UCSD-AML1 (cell line): ENCODE measurements around the gene PDE10A.

Experiments
- DNase-seq: peaks from one replicate; lab custom pipeline; 2025; ENCODE audit not compliant: unreplicated experiment; lab: John Stamatoyannopoulos, UW

The PDE10A gene

GRCh38 chr6:165678904-165679303 lies 15.9 kb upstream of the PDE10A start:
- DNase-seq: no peak

DNA sequence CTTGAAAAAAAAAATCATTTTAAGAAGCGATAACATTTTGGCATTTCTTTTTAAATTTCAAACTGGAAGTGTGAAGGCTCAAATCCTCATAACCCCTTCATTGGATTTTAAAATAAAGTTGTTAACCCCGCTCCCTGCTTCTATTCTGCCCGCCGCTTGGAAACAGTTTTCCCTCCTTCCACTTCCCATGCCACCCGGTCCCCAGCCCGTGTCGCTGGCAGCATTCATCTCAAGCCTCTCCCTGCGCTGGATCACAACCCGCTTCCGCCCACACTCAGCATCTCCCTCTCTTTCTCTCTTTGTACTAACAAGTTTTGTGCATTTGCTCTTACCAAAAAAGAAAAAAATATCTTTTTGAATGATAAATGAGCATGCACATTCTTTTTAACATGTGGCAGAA lies 15.4 kb upstream of the PDE10A start:
- no peak for DNase-seq

GRCh38 chr6:165677091-165677490 lies 14.1 kb upstream of the PDE10A start:
- DNase-seq: no peak

- DNase-seq: no peak
Measured at GRCh38 chr6:165676435-165677068, 13.5 kb upstream of the PDE10A start.

DNA sequence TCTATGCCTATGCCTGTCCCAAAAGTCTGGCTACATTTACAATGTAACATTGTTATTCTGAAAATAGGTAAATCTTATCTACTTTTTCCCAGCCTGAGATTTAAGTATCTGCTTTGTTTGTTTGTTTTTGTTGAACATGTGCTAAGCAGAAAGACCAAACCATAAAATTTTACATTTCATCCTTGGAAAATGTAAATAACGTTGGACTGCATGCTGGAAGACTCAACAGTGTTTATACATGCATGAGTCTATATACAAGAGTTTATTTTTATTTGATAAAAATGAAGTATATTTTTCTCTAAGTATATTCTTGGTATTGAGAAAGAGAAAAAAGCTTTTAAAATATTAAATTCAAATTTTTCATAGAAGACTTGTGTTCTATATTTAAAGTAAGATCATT lies 12.1 kb upstream of the PDE10A start:
- DNase-seq: no peak

- no peak for DNase-seq
Measured at GRCh38 chr6:165674155-165675029, 11.4 kb upstream of the PDE10A start.

DNA sequence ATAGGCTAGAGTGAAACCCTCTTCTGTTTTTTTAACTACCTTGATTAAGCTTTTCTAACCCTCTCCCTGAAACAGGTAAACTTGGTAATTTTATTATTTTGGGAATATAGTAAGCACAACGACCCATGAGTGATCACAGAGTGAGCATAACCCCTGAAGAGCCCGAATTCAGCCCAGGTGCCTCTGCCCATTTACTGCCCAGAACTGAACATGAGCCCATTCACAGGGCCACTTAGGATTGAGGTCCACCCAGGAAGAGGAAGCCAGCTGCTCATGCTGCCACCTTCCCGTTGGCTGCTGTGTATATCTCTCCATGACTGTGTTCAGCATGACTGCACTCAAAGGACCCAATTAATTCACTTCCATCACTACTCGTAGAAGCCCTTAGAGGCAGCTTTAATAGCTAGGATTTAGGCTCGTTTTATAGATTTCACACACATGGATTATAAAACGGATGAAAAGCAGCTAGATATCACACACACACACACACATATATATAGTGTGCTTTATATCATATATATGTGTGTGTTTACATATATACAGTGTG lies 8.3 kb upstream of the PDE10A start:
- DNase-seq: no peak

DNA sequence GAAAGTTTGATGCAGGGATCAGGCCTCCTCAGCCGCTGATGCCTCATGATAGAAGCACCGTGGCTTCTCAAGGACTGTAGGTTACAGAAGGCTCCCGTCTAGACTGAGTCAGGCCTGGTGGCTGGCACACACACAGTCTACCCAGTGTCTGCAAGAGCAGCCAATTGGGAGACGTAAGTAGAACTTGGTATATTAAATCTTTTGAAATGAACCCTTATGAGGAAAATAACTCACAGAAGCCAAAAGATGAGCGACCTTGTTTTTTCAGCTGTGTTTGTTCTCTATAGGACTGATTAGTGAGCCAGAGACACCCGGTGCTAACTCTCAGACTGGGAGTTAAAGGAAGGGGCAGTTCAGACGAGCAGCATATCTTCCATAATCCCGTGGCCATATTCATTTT lies 5.9 kb upstream of the PDE10A start:
- no peak for DNase-seq

DNA sequence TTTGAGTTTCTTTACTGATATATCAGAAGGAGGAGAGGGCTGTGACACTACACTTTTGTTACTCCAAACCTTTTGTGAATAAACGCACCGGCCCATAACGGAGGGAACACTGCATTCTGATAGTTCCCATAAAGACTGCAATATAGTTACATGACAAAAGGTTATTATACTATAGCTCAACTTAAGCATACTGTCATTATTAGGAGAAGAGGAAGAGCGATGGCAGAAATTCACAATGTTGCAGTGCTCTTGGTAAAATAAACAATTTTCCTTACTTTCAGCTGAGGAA lies 2.3 kb upstream of the PDE10A start:
- DNase-seq: no peak

- no peak for DNase-seq
Measured at GRCh38 chr6:165664559-165665383, 1.7 kb upstream of the PDE10A start.

DNA sequence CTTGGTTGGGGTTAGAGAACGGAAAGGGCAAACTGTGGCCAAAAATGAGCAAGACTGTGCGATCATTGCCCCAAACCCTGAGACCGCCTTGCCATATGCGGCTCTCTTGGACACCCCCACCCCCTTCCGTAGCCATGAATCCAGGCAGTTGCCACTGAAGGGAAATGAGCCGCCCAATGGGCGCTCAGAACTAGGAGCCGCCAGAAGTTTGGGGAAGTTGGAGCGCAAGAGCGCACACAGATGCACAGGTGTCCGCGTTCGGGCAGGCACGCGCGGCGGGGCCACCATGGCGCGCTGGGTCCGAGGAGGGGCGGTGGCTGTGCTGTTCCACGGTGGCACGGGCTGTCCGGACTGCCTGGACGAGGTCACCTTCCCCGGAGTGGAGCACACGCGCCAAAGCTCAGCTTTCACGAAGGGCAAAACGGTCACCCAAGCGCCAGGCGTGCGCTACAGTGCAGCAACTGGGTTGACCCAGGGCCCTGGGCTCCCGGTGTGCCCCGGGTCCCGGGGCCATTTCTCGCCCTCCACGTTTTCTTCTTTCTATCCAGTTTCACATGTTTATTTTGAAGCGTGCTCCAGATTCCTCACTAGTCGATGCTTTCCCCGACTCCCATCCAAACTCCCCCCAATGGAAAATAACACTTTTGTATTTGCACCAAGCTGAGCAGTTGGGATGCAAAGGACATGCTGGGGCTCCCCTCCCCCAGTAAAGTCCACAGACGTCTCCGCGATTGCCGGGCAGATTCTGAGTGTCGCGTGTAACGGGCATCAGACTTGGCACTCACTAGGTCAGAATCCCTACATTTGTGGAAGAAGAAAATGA lies 906 bp upstream of the PDE10A start:
- no peak for DNase-seq

DNA sequence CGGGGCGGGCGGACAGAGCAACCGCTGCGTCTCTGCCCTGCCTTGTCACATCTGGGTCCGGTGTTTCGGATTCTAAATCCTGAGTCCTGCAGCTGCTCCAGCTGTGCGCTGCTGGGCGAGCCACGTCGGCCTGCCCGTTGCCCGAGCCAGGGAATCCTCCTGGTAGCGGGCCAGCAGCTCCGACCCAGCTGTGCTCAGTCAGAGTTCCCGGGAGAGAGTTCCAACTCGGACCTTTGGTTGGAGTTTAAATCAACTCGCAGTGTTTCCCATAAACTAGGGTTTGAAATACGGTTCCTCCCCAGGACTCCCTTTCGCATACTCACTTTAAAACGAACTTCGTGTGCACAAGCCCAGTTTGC lies 315 bp upstream of the PDE10A start:
- no peak for DNase-seq

DNA sequence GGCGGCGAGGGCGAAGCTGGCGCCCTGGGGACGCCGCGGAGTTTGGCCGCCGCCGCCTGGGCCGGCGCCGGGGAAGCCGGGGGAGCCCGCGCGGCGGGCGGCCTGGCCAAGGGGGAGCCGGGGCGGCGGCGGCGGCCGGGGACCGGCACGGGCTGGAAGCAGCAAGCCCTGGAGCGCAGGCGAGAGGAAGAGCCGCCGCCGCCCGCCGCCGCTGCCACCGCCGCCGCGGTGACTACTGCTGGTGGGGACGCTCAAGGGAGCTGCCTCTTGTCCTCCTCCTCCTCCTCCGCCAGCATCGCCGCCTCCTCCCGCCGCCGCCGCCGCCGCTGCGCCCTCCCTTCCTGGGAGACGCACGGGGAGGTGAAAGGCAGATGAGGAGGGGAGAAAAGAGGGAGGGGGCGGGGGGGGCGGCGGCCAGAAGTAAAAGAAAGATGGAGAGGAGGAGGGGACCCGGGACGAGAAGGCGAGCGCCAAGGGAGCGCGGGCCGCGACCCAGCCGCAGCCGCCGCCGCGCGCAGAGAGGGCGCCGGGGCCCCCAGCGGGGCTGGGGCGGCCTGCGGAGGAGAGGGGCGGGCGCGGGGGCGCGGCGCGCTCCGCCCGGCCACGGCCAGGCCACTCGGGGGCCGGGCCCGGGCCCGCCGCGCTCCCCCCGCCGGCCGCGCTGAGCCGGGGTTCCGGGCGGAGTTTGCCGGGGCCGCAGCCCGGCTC lies 846 bp downstream of the PDE10A start:
- DNase-seq: no peak

GRCh38 chr6:165661664-165662025 lies 1.4 kb downstream of the PDE10A start:
- DNase-seq: no peak

DNA sequence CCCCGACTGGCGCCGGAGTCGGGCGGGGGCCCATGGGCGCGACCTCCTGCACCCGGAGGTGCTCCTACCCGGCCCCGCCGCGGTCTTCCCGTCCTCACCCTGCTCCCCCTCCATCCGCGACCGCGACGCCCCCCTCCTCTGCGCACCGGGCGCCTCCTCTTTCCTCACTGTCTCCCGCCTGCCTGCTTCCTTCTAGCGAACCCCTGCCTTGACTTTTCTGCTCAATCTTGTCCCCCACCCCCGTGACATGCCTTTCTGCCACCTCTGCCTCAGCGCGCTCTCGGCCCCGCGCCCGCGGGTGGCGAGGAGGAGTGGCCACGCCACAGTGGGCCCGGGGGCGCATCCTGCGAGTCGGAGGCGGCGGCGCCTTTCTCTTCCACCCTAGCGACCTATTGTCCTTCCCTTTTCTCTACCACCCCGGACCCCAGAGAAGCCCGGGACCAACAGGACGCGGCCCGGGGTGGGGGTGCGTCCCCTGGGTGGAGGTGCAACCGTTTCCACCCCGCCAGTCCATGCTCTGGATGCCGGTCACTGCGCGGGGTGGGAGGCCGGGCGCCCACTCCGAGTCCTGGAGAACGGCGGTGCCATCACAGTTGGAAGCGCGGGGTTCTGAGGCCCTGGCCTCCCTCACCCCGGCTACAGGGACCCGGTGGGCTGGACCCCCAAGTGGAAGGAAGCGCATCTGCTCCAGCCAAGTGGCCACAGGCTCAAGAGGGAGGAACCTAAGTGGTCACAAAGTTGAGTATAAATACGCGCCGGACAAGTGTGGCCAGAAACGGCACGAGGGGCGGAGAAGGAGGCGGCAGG lies 2.0 kb downstream of the PDE10A start:
- DNase-seq: no peak

DNA sequence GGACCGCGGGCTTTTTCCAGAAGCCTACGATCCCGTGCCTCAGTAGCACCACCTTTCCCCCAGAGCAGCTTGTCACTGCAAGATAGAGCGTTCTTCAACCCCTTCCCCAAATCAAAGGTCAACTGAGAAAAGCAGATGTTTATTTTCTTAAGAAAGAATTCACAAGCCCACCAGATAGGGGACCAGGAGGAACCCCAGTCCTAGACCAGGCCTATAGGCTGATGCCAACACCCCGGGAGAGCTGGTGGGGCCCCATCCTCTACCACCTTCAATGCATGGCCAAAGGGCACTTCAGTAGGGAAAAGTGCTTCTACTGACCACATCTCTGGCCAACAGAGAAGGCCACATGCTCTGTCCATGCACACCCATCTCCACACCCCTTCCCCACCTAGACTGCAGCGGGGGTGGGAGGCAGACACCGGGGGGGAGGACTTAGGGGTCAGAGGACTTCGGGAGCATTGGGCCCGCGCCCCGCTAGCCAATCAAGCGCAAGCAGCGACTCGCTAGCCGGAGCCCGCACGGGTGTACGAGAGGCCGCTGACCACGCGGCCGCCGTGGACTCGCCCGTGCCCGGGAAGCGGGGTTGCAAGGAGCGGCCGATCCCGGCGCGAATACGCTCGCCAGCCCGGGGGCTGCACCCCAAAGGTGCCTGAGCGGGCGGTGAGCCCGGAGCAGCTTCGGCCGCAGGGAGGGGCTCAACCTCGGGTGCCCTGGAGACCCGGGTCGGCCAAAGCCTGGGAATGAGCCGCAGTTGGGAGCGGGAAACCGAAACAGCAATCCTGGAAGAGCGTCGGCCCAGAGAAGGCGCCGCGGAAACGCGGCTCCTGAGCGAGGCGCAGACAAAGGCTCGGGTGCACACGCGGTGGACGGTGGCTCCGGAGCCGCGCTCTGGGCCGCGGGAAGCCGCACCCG lies 2.8 kb downstream of the PDE10A start:
- no peak for DNase-seq

GRCh38 chr6:165658395-165659058 lies 4.5 kb downstream of the PDE10A start:
- DNase-seq: no peak

DNA sequence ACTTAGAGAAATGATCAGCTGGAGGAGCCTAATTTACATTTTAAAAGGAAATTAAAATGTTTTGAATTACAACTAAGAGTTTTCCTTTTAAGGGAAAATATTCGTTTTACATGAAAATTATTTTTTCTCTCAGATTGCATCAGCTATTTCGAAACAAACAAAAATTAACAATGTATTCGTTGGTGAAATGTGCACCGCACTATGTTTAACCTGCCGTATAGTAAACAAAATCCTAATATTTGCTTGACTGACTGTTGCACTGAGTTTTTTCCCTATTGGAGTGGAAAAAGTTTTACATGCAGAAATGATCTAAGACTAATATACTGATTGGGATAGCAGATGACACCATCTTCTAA lies 5.7 kb downstream of the PDE10A start:
- no peak for DNase-seq
